IPS-15b (cell line): ENCODE results near the gene GMCL1.

Experiments
- H3K27me3 ChIP-seq: one replicate; pipeline ENCODE4 v1.6.1; 2013; ENCODE audit warnings: low read length; ENCODE audit not compliant: control insufficient read depth, insufficient read depth
- H3K36me3 ChIP-seq: one replicate; pipeline ENCODE4 v1.6.1; 2013; ENCODE audit warnings: low read length; ENCODE audit not compliant: control insufficient read depth, insufficient read depth
- H3K4me1 ChIP-seq: one replicate; pipeline ENCODE4 v1.6.1; 2013; ENCODE audit warnings: mild to moderate bottlenecking, low read length; ENCODE audit not compliant: control insufficient read depth, insufficient read depth
- H3K4me3 ChIP-seq: one replicate; pipeline ENCODE4 v1.5.1; 2013; ENCODE audit warnings: low read depth, low read length
- H3K9ac ChIP-seq: one replicate; pipeline ENCODE4 v1.6.1; 2013; ENCODE audit warnings: low read depth, mild to moderate bottlenecking, low read length
- H3K9me3 ChIP-seq: one replicate; pipeline ENCODE4 v1.6.1; 2013; ENCODE audit warnings: mild to moderate bottlenecking, low read length; ENCODE audit not compliant: control insufficient read depth, insufficient read depth

GMCL1 gene

GRCh38 chr2:69836316-69836715 is 6.9 kb downstream of the GMCL1 start:
- Histone ChIP-seq H3K9ac (no peak overlapping the region), H3K9me3 (no peaks in the 10 kb centered on the region), H3K4me1 (no peaks in the 10 kb centered on the region), H3K36me3 (no peaks in the 10 kb centered on the region), H3K27me3 (no peaks in the 10 kb centered on the region), H3K4me3 (no peak overlapping the region)

GRCh38 chr2:69837533-69837932 is 8.1 kb downstream of the GMCL1 start:
- no peaks in the 10 kb centered on the region for H3K27me3 ChIP-seq
- no peaks in the 10 kb centered on the region for H3K36me3 ChIP-seq
- H3K4me3 ChIP-seq, result no peak overlapping the region
- H3K9me3 ChIP-seq, result no peaks in the 10 kb centered on the region
- no peak overlapping the region for H3K9ac ChIP-seq
- no peaks in the 10 kb centered on the region for H3K4me1 ChIP-seq

GRCh38 chr2:69843993-69844392 is 14.5 kb downstream of the GMCL1 start:
- Histone ChIP-seq H3K36me3 (peaks cover 7% of the 10 kb centered on the region), H3K9me3 (no peaks in the 10 kb centered on the region), H3K4me3 (no peak overlapping the region), H3K4me1 (no peaks in the 10 kb centered on the region), H3K9ac (no peak overlapping the region), H3K27me3 (no peaks in the 10 kb centered on the region)

GRCh38 chr2:69844560-69844959 is 15.1 kb downstream of the GMCL1 start:
- no peaks in the 10 kb centered on the region for H3K9me3 ChIP-seq
- H3K27me3 ChIP-seq, result no peaks in the 10 kb centered on the region
- peaks cover 7% of the 10 kb centered on the region for H3K36me3 ChIP-seq
- H3K4me1 ChIP-seq, result no peaks in the 10 kb centered on the region
- no peak overlapping the region for H3K4me3 ChIP-seq
- no peak overlapping the region for H3K9ac ChIP-seq

GRCh38 chr2:69846182-69847067 is 17.0 kb downstream of the GMCL1 start:
- no peaks in the 10 kb centered on the region for H3K4me1 ChIP-seq
- H3K9me3 ChIP-seq, result no peaks in the 10 kb centered on the region
- no peak overlapping the region for H3K9ac ChIP-seq
- no peak overlapping the region for H3K4me3 ChIP-seq
- peaks cover 7% of the 10 kb centered on the region for H3K36me3 ChIP-seq
- H3K27me3 ChIP-seq, result no peaks in the 10 kb centered on the region

- Histone ChIP-seq H3K9me3 (no peaks in the 10 kb centered on the region), H3K4me1 (no peaks in the 10 kb centered on the region), H3K27me3 (no peaks in the 10 kb centered on the region), H3K36me3 (peaks cover 7% of the 10 kb centered on the region), H3K9ac (no peak overlapping the region), H3K4me3 (no peak overlapping the region)
Measured at GRCh38 chr2:69847068-69847828, 17.8 kb downstream of the GMCL1 start.

GRCh38 chr2:69848186-69848790 is 18.8 kb downstream of the GMCL1 start:
- no peak overlapping the region for H3K9ac ChIP-seq
- no peaks in the 10 kb centered on the region for H3K9me3 ChIP-seq
- peaks cover 7% of the 10 kb centered on the region for H3K36me3 ChIP-seq
- H3K4me1 ChIP-seq, result no peaks in the 10 kb centered on the region
- H3K27me3 ChIP-seq, result no peaks in the 10 kb centered on the region
- no peak overlapping the region for H3K4me3 ChIP-seq

GRCh38 chr2:69858261-69858660 is 28.8 kb downstream of the GMCL1 start:
- no peak overlapping the region for H3K9ac ChIP-seq
- peaks cover 2% of the 10 kb centered on the region for H3K36me3 ChIP-seq
- no peak overlapping the region for H3K4me3 ChIP-seq
- no peaks in the 10 kb centered on the region for H3K9me3 ChIP-seq
- no peaks in the 10 kb centered on the region for H3K27me3 ChIP-seq
- H3K4me1 ChIP-seq, result no peaks in the 10 kb centered on the region

GRCh38 chr2:69863298-69863697 is 33.8 kb downstream of the GMCL1 start:
- Histone ChIP-seq H3K9me3 (no peaks in the 10 kb centered on the region), H3K4me1 (no peaks in the 10 kb centered on the region), H3K9ac (no peak overlapping the region), H3K4me3 (no peak overlapping the region), H3K27me3 (no peaks in the 10 kb centered on the region), H3K36me3 (peaks cover 20% of the 10 kb centered on the region)

GRCh38 chr2:69888451-69888850 is 59.0 kb downstream of the GMCL1 start:
- Histone ChIP-seq H3K36me3 (no peaks in the 10 kb centered on the region), H3K9me3 (no peaks in the 10 kb centered on the region), H3K9ac (no peak overlapping the region), H3K4me3 (no peak overlapping the region), H3K27me3 (no peaks in the 10 kb centered on the region), H3K4me1 (no peaks in the 10 kb centered on the region)

- Histone ChIP-seq H3K36me3 (no peaks in the 10 kb centered on the region), H3K27me3 (no peaks in the 10 kb centered on the region), H3K4me3 (no peak overlapping the region), H3K4me1 (no peaks in the 10 kb centered on the region), H3K9ac (no peak overlapping the region), H3K9me3 (no peaks in the 10 kb centered on the region)
Measured at GRCh38 chr2:69889302-69889701, 59.8 kb downstream of the GMCL1 start.
